HepG2 (cell line): Measurements from ENCODE around the gene ZDHHC7. TPM values are rescaled to one million over a fixed set of nuclear protein-coding genes. Genes with fewer than 3 reads are reported as not detected.
A peak's percentile ranks its signal among the peaks of the same experiment; 100 is the strongest.

Experiments used
- CC2D1A ChIP-seq: sonication (generic); formaldehyde crosslinking; IDR thresholded peaks from 2 replicates; pipeline ENCODE4 v1.8.1; 2023; ENCODE audit warnings: mild to moderate bottlenecking, missing genetic modification reagents
- GATAD1 ChIP-seq: IDR thresholded peaks from 2 replicates; pipeline ENCODE4 v1.6.1; 2016; ENCODE audit warnings: missing genetic modification reagents, missing compliant biosample characterization
- MEIS1 ChIP-seq: sonication (generic); formaldehyde crosslinking; IDR thresholded peaks from 2 replicates; pipeline ENCODE4 v1.9.0; 2021; ENCODE audit warnings: mild to moderate bottlenecking, missing genetic modification reagents, moderate library complexity, borderline replicate concordance
- MIER2 ChIP-seq: IDR thresholded peaks from 2 replicates; pipeline ENCODE4 v1.6.1; 2016; ENCODE audit warnings: missing biosample characterization, missing genetic modification reagents
- MYC ChIP-seq: sonication (generic); formaldehyde crosslinking; IDR thresholded peaks from 2 replicates; pipeline ENCODE4 v1.9.0; 2021; ENCODE audit warnings: missing genetic modification reagents, borderline replicate concordance
- PRMT3 ChIP-seq: sonication (generic); formaldehyde crosslinking; IDR thresholded peaks from 2 replicates; pipeline ENCODE4 v1.8.1; 2022; ENCODE audit warnings: low read depth, mild to moderate bottlenecking, moderate library complexity, missing genetic modification reagents, borderline replicate concordance
- SOX13 ChIP-seq, 3 experiments: fragments of 450-650 bp in 1 of 3; sonication (generic) in 1 of 3; formaldehyde crosslinking in 1 of 3; IDR thresholded peaks in 2 of 3; conservative IDR thresholded peaks in 1 of 3; 2 replicates each; pipeline versions ENCODE4 v1.5.0 to v1.6.1; 2016 to 2020; ENCODE audit warnings: antibody characterized with exemption in 1 of 3, mild to moderate bottlenecking in 1 of 3, missing compliant biosample characterization in 1 of 3, missing genetic modification reagents in 1 of 3, moderate library complexity in 1 of 3
- ZBTB21 ChIP-seq: sonication (generic); formaldehyde crosslinking; IDR thresholded peaks from 2 replicates; pipeline ENCODE4 v1.4.0; 2020; ENCODE audit warnings: missing genetic modification reagents
- ZFP90 ChIP-seq: sonication (generic); formaldehyde crosslinking; IDR thresholded peaks from 2 replicates; pipeline ENCODE4 v1.8.0; 2022; ENCODE audit warnings: missing genetic modification reagents, mild to moderate bottlenecking, inconsistent platforms, borderline replicate concordance
- ZFP91 ChIP-seq: sonication (generic); formaldehyde crosslinking; IDR thresholded peaks from 2 replicates; pipeline ENCODE4 v1.9.0; 2022; ENCODE audit warnings: missing genetic modification reagents, mild to moderate bottlenecking, borderline replicate concordance
- ZNF17 ChIP-seq: sonication (generic); formaldehyde crosslinking; IDR thresholded peaks from 2 replicates; pipeline ENCODE4 v1.5.0; 2020; ENCODE audit warnings: mild to moderate bottlenecking, missing genetic modification reagents
- ZNF652 ChIP-seq: IDR thresholded peaks from 2 replicates; pipeline ENCODE4 v1.6.1; 2016; ENCODE audit warnings: low read depth, borderline replicate concordance
- ZNF766 ChIP-seq: sonication (generic); formaldehyde crosslinking; IDR thresholded peaks from 2 replicates; pipeline ENCODE4 v1.5.0; 2020; ENCODE audit warnings: missing genetic modification reagents, borderline replicate concordance
- ZNF781 ChIP-seq: sonication (generic); formaldehyde crosslinking; IDR thresholded peaks from 2 replicates; pipeline ENCODE4 v1.5.1; 2020; ENCODE audit warnings: borderline replicate concordance, mild to moderate bottlenecking, missing genetic modification reagents; ENCODE audit errors: not compliant biosample characterization
- ZNF83 ChIP-seq: sonication (generic); formaldehyde crosslinking; IDR thresholded peaks from 2 replicates; pipeline ENCODE4 v1.4.0; 2020; ENCODE audit warnings: missing genetic modification reagents, mild to moderate bottlenecking, borderline replicate concordance
- ZSCAN20 ChIP-seq: sonication (generic); formaldehyde crosslinking; IDR thresholded peaks from 2 replicates; pipeline ENCODE4 v1.4.0; 2020; ENCODE audit warnings: missing genetic modification reagents, mild to moderate bottlenecking, borderline replicate concordance
- ZSCAN22 ChIP-seq: sonication (generic); formaldehyde crosslinking; IDR thresholded peaks from 2 replicates; pipeline ENCODE4 v1.4.0; 2020; ENCODE audit warnings: mild to moderate bottlenecking, missing genetic modification reagents
- polyA plus RNA-seq, 8 experiments: library from polyadenylated mRNA; depleted of rRNA in 3 of 8; stranded (reverse) in 7 of 8; unstranded in 1 of 8; fragments of >200 nt; fragmentation: Illumina TruSeq in 4 of 8; extraction: Trizol in 4 of 8; gene quantifications; 2 replicates each; pipeline versions ENCODE4 v1.2.1 to v1.2.3, GENCODE V29; 2011 to 2016; ENCODE audit warnings: low read depth in 4 of 8, missing spikeins in 1 of 8, mixed read lengths in 1 of 8; ENCODE audit not compliant: insufficient read depth in 1 of 8
- total RNA-seq, 5 experiments: library from RNA; depleted of rRNA; stranded (reverse); fragments of >200 nt; fragmentation: Illumina TruSeq; extraction: Trizol; gene quantifications; 2 replicates each; pipeline ENCODE4 v1.2.3, GENCODE V29; 2016; ENCODE audit warnings: low read depth in 1 of 5
- TF ChIP-seq, protein P1 (sequence below): sonication (generic); formaldehyde crosslinking; IDR thresholded peaks from 2 replicates; pipeline ENCODE4 v1.5.1; 2020; ENCODE audit warnings: missing genetic modification reagents, mild to moderate bottlenecking, borderline replicate concordance
- TF ChIP-seq, protein P2 (sequence below): IDR thresholded peaks from 2 replicates; pipeline ENCODE4 v1.6.1; 2016; ENCODE audit warnings: missing biosample characterization, missing genetic modification reagents, low read depth

Gene ZDHHC7
- total and polyA plus RNA-seq, 2 of the 13 experiments (the other 11 are each of a cell fraction or from before 2014, with no cell fraction given): 46.8 to 67.6 TPM

DNA sequence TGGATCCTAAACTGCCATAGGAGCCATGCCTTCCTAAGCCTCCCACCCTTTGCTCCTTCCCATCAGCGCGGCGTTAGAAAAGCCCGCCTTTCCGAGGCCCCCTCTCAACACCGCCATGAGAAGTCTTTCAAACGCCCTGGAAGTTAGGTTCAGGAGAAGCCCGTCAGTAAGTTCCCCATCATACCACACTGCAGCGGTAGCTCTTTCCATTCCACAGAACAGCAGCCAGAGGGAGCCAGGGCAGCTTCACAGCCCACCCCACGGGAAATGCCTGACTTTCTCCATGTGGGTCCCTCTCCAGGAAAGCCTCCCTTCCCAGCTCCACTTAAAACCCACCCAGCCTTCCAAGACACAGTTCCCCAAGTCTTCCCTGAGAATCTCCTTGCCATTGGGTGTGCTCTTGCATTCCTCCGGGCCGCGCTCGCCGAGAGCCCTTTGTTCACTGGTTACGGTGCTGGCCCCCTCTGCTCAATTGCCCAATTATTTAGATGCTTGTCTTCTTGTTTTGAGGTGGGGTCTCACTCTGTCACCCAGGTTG is 44.9 kb upstream of the ZDHHC7 start (continued):
- TF ChIP-seq, protein P1, sequence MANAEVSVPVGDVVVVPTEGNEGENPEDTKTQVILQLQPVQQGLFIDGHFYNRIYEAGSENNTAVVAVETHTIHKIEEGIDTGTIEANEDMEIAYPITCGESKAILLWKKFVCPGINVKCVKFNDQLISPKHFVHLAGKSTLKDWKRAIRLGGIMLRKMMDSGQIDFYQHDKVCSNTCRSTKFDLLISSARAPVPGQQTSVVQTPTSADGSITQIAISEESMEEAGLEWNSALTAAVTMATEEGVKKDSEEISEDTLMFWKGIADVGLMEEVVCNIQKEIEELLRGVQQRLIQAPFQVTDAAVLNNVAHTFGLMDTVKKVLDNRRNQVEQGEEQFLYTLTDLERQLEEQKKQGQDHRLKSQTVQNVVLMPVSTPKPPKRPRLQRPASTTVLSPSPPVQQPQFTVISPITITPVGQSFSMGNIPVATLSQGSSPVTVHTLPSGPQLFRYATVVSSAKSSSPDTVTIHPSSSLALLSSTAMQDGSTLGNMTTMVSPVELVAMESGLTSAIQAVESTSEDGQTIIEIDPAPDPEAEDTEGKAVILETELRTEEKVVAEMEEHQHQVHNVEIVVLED (CRISPR knock-in tag): no peak
- TF ChIP-seq MYC (CRISPR knock-in tag): no peak
- no peak for TF ChIP-seq MEIS1 (CRISPR knock-in tag)
- TF ChIP-seq ZFP90 (CRISPR knock-in tag): no peak
- no peak for TF ChIP-seq CC2D1A
- no peak for TF ChIP-seq ZNF17 (CRISPR knock-in tag)
- no peak for TF ChIP-seq ZBTB21
- TF ChIP-seq, protein P2, sequence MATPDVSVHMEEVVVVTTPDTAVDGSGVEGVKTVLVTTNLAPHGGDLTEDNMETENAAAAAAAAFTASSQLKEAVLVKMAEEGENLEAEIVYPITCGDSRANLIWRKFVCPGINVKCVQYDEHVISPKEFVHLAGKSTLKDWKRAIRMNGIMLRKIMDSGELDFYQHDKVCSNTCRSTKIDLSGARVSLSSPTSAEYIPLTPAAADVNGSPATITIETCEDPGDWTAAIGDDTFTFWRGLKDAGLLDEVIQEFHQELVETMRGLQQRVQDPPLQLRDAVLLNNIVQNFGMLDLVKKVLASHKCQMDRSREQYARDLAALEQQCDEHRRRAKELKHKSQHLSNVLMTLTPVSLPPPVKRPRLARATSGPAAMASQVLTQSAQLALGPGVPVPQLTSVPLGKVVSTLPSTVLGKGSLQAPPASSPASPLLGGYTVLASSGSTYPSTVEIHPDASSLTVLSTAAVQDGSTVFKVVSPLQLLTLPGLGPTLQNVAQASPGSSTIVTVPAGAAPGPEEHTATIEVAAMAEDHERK (CRISPR knock-in tag): no peak
- no peak for TF ChIP-seq ZSCAN20 (CRISPR knock-in tag)
- TF ChIP-seq ZFP91 (CRISPR knock-in tag): peak; percentile 10; the same call in 1 of the 2 replicates
- TF ChIP-seq ZNF83 (CRISPR knock-in tag): no peak
- TF ChIP-seq ZSCAN22 (CRISPR knock-in tag): no peak; the same call in 1 of the 2 replicates
- no peak for TF ChIP-seq MIER2 (CRISPR knock-in tag)
- peak; percentile 73 for TF ChIP-seq ZNF781 (CRISPR knock-in tag)
- no peak for TF ChIP-seq SOX13 (IDR thresholded peaks at IDR 0.05)
- no peak for TF ChIP-seq SOX13 (CRISPR knock-in tag; conservative IDR thresholded peaks at IDR 0.05 in 1 of 2, IDR thresholded peaks at IDR 0.05 in 1 of 2)
- no peak for TF ChIP-seq GATAD1
- TF ChIP-seq PRMT3 (CRISPR knock-in tag): no peak
- TF ChIP-seq ZNF652 (CRISPR knock-in tag): no peak
- no peak for TF ChIP-seq ZNF766 (CRISPR knock-in tag)
